ENCODE results near the gene RNF6. TPM values are rescaled to one million over a fixed set of nuclear protein-coding genes. Genes with fewer than 3 reads are reported as not detected.

The RNF6 gene
- total and polyA plus RNA-seq, 2 donors from 2014 or later: 11.4 to 29.0 TPM

DNA sequence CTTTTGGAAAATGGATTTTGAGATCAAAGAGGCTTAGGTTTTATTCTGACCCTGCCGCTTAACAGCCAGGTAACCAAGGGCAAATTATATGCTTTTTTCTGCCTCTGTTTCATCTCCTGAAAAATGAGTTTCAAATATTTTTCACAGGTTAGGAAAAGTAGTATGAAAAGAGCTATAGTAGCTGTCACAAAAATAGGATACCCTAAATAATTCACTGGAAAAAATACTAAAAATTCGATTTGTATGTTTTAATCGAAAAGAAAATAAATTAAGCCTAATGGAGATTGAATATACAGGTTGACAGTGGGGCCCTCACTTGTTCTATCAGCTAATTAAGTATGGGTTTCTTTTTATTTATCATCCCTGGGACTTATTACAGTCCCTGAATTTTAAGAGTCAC is 58.3 kb downstream of the RNF6 start:
- TF ChIP-seq, protein P1, sequence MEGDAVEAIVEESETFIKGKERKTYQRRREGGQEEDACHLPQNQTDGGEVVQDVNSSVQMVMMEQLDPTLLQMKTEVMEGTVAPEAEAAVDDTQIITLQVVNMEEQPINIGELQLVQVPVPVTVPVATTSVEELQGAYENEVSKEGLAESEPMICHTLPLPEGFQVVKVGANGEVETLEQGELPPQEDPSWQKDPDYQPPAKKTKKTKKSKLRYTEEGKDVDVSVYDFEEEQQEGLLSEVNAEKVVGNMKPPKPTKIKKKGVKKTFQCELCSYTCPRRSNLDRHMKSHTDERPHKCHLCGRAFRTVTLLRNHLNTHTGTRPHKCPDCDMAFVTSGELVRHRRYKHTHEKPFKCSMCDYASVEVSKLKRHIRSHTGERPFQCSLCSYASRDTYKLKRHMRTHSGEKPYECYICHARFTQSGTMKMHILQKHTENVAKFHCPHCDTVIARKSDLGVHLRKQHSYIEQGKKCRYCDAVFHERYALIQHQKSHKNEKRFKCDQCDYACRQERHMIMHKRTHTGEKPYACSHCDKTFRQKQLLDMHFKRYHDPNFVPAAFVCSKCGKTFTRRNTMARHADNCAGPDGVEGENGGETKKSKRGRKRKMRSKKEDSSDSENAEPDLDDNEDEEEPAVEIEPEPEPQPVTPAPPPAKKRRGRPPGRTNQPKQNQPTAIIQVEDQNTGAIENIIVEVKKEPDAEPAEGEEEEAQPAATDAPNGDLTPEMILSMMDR (IDR thresholded peaks at IDR 0.05; ENCODE audit: borderline replicate concordance, extremely low read depth, insufficient read depth): no peak
- Histone ChIP-seq H3K4me3 (ENCODE audit: low read length in 3 of 3) (no peak overlapping the region), H3K9ac (ENCODE audit: low read length in 3 of 3) (no peak overlapping the region), H3K27me3 (ENCODE audit: control insufficient read depth, insufficient read depth, low read length) (no peaks in the 10 kb centered on the region), H3K9me3 (ENCODE audit: control insufficient read depth in 2 of 3, insufficient read depth in 1 of 3, low read length in 3 of 3) (no peaks in the 10 kb centered on the region), H3K27ac (ENCODE audit: low read depth in 2 of 2, low read length in 2 of 2) (no peak overlapping the region), H3K36me3 (ENCODE audit: control insufficient read depth in 2 of 3, insufficient read depth in 3 of 3, low read length in 3 of 3) (no peaks in the 10 kb centered on the region), H3K4me1 (ENCODE audit: control insufficient read depth in 2 of 3, insufficient read depth in 2 of 3, low read depth in 1 of 3, low read length in 3 of 3) (no peaks in the 10 kb centered on the region)
- intact Hi-C loops (cut with DNase I): no loop called here
- no peak for DNase-seq
- FAIRE-seq: no peak

Other genes with a start within 250 kb of the RNF6 start
- gene SHISA2, start 170.3 kb downstream of the RNF6 start, total RNA-seq: 3.7 TPM
- 3.4 TPM for gene SHISA2, start 170.3 kb downstream of the RNF6 start, polyA plus RNA-seq (ENCODE audit: insufficient read depth, low read depth, low replicate concordance)
- 10.4 TPM for gene CDK8, start 31.8 kb upstream of the RNF6 start, total RNA-seq
- 11.2 TPM for gene CDK8, start 31.8 kb upstream of the RNF6 start, polyA plus RNA-seq (ENCODE audit: insufficient read depth, low read depth, low replicate concordance)

Measured in kidney (tissue), 14 donors.